ENCODE measurements around the gene FBXO30.

GRCh38 chr6:145811741-145812140 lies 2.9 kb downstream of the FBXO30 start:
- TF ChIP-seq CTCF (conservative IDR thresholded peaks at IDR 0.05; ENCODE audit: low read depth, low read length), result no peak
- TF ChIP-seq EZH2 (IDR thresholded peaks at IDR 0.05; ENCODE audit: borderline replicate concordance, low read depth, low read length, poor library complexity, severe bottlenecking), result no peak

Data from A673 (cell line).